Measurements from ENCODE around the gene RBFOX2.

GRCh38 chr22:36008131-36008530 is 20.5 kb downstream of the RBFOX2 start:
- TF ChIP-seq CTCF (IDR thresholded peaks at IDR 0.05): no peak
- TF ChIP-seq POLR2A (IDR thresholded peaks at IDR 0.05): no peak

Measured in adrenal gland (tissue), 5 donors.